Measurements from ENCODE around the gene EXD3.

DNA sequence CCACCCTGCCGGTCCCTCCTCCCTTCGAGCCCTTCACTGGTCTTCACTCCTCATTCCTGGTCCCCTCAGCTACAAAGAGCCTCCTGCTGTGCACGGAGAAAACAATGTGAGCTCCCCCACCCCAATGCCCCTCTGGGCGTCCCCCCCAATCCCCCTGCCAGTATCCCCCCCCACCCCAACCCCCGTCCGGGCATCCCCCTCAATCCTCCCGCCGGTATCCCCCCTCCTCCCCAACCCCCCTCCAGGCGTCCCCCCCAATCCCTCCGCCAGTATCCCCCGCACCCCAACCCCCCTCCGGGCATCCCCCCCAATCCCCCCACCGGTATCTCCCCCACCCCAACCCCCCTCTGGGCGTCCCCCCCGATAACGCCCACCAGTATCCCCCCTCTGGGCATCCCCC is 42.8 kb downstream of the EXD3 start:
- no peak for TF ChIP-seq CTCF (IDR thresholded peaks at IDR 0.05; ENCODE audit: insufficient read depth, low read length)
- no peak for TF ChIP-seq GABPA (IDR thresholded peaks at IDR 0.05; ENCODE audit: low read depth)
- no peak for TF ChIP-seq REST (IDR thresholded peaks at IDR 0.05; ENCODE audit: insufficient replicate concordance, low read depth)
- no peak for TF ChIP-seq POLR2AphosphoS5 (IDR thresholded peaks at IDR 0.05; ENCODE audit: low read depth)
- TF ChIP-seq SPI1 (IDR thresholded peaks at IDR 0.05; ENCODE audit: borderline replicate concordance, low read depth), result no peak

Data from HL-60 (cell line).